ENCODE data around the gene LAMTOR2.
"Not testable (repeated sequence)": the region's sequence is repeated elsewhere in the genome, so short reads cannot be mapped to it uniquely, and the experiment has no call there.

Gene LAMTOR2

DNA sequence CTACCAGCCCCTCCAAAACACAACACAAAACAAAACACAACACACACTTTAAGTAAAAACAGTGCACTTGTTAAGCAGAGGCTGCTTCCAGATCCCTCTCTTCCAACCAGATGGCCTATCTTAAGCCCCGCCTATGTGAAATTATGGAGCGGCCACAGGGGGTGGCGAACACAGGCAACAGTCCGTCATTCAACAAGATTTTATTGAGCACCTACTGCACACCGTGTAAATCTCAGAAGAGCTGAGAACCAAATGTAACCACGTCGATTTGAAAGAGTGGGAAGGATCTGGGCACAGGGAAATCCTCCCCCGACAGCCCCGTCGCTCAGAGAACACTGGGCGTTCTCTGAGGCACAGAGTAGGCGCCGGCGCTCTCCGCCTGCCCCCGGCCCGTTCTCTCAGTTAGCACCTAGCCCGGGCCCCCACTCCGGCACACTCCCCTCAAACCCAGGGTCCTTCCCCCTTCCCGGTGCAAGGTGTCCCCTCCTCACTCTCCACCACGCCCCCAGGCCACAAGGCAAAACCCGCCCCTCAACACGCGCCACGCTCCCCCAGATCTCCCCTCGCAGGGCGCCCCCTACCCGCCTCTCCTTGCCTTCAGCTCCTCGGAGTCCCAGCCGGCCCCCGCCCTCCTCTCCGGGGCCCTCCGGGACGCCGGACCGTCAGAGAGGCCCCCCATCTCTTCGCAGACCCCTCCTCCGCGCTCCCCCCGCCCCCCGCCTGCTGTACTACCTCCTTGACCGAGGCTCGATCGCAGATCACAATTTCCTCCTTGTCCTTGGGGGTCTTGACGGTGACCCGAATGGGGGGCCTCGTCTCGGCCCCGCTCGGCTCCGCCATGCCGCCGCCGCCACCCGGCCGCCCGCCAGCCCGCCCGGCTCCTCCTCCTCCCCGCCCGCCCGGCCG is 1.5 kb upstream of the LAMTOR2 start:
- peak; percentile 62 for DNase-seq

DNA sequence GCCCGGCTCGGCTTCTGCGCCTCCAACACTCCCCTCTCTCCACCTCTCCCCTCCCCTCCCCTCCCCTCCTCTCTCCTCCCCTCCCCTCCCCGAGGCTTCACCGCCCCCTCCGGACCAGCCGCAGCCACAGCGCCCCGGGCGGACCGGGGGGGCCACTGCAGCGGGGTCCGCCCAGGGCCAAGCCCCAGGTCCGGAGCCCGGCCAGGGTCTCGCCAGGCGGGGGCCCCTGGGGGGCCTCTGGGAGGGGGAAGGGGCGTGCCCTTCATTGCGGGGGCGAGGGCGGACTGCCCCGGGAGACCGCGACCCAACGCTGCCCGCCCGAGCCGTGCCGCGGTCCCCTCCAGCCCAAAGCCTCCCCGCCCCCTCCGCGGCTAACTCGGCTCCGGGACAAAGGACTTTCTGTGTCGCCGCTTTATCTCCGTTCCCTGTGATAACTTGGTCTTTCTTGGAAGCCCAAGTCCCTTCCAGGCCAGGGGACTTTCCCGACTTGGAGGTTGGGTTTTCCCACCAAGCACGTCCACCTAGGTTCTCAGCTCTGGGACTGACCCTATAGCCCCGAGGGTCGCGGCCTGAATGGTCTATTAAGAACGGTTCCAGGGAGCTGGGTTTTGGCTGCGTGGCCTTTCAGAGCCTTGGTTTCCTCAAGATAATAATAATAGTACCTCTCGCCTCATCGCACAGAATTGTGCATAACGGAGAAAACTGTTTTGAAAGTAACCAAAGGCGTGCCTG is 648 bp upstream of the LAMTOR2 start, which contains the start of gene UBQLN4:
Gene UBQLN4, minus strand, starts transcription at position 31 of the 732 bp plus-strand sequence. CDS start 97 bp downstream, outside the sequence.
- peak; percentile 77 for DNase-seq

DNA sequence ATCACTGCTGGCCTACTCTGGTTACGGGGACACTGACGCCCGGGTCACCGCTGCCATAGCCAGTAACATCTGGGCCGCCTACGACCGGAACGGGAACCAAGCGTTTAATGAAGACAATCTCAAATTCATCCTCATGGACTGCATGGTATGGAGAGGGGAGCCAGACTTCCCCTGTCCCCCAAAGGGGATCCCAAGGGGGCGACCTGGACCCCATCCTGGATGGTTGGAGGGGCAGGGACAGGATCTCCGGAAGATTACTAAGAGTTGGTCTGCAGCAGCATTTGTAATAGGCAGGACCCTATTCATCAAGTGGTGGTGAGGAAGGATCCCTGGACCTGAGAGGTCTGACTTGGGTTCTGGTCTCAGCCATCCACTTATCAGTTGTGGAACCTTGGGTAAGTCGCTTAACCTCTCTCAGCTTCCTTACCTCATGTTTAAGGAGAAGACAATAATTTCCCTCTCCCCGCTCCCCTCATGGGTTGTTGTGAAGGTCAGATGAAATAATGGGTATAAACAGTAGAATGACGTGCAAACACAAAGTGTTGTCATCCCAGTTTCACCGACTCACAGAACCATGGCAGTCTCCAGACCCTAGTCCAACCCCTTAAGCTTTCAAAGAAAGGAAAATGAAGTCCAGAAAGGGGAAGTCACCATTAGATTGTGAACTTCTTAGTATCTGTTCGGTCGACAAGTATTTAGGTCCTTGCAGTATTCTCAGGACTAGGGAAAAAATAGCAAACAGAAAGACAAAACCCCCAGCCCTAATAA is 883 bp downstream of the LAMTOR2 start:
- no peak for DNase-seq

DNA sequence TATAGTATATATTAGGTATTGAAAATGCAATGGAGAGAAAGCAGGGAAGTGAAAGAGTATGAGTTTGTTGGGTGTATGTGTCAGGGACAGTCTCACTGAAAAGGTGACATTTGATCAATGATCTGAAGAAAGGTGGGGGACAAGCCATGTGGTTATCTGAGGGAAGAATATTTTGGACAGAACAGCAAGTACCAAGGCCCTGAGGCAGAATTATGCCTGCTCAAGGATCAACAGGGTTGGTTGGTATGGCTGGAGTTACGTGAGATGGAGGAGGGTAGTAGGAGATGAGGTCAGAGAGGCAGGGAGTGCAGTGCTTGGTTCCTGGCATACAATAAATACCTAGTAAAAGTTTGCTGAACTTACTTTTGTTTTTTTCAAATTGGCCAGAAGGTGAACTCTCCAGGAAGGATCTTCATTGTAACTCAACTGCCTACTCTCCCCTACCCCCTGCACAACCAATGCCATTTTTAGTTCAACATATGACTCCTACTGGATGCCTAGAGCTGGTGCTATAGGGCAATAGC is 1.8 kb downstream of the LAMTOR2 start:
- DNase-seq = no peak

DNA sequence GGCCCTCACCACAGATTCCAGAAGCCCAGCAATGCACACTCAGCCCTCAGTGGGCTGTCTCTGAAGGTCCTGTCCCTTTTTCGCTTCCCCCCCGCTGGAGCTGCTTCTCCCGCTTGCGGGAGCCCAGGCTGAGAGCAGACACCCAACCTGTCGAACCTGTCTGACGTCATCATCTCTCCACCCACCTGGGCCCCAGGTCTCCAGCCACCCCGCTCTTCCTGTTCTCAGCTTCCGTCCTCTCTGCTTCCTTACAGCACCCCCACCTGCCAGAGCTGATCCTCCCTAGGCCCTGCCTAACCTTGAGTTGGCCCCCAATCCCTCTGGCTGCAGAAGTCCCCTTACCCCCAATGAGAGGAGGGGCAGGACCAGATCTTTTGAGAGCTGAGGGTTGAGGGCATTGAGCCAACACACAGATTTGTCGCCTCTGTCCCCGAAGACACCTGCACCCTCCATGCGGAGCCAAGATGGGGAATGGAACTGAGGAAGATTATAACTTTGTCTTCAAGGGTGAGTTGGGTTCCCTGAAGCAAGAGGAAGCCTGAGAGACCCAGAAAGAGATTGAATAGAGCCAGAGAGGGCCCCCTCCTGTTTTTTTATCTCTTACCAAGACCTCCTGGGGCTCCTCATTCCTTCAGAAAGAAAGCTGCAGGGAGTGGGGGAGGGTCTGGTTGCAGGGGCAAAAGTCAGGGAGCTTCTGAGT is 6.5 kb downstream of the LAMTOR2 start, which contains the start of gene RAB25:
Gene RAB25, plus strand, starts transcription at position 224 of the 700 bp plus-strand sequence. Its CDS starts 241 bp downstream, at position 465.
- no peak for DNase-seq

DNA sequence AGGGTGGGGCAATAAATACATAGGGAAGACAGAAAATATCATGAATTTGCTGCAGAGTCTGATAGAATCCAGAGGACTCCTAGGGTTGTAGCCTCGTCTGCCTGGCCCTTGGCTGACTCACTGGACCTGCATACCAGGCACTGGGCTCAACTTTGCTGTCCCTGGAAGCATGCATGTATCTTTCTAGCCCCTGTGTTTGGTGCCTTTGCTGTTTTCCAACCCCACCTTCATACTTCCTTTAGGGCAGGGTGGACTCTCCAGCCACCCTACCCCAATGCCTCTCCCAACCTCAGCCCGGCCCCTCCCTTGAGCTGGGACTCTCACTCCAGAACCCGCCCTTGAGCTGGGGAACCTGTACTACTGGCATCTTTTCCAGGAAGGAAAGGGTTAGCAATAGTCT is 7.6 kb downstream of the LAMTOR2 start:
- DNase-seq = no peak

DNA sequence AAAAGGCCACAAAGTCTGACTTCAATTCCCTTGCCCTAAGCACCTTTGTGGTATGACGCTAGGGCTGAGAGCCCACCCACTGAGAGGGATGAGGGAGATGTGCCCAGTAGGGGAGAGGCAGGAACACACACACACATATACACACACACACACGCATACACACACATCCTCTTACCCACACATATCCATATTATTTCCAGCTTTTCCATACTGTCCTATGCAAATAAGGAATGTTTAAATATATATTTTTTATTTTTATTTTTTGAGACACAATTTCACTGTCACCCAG is 9.4 kb downstream of the LAMTOR2 start:
- no peak for DNase-seq

DNA sequence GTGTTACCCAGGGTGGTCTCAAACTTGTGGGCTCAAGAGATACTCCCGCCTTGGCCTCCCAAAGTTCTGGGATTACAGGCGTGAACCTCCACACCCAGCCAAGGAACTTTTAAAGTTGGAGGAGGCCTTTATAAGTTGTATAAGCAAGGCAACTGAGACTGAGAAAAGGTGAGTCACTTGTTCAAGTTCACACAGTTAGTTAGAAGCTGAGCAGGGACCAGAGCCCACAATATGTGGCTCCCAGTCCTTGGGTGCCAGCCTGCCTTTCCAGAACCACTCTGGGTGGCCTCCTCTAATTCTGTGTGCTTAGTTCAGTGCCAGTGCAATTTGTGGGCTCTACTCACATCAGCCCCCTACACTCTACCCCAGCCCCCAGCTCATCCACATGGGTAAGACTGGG is 10.0 kb downstream of the LAMTOR2 start:
- no peak for DNase-seq

DNA sequence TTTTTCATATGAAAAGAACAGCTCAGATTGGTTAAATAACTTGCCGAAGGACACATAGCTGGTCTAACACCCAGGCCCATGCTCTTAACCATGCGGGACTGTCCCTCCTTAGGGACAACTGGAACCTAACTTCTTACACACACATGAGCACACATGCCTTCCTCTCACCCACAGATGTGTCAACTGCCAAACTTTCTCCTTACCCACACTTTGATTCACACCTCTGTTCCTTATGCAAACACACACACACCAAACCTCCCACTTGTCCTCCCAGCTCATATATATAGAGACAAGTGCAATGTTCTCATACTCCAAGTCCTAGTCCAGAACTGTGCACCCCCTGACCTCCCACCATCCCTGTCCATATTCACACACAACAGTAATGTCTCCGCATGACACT is 10.6 kb downstream of the LAMTOR2 start:
- DNase-seq = no peak

DNA sequence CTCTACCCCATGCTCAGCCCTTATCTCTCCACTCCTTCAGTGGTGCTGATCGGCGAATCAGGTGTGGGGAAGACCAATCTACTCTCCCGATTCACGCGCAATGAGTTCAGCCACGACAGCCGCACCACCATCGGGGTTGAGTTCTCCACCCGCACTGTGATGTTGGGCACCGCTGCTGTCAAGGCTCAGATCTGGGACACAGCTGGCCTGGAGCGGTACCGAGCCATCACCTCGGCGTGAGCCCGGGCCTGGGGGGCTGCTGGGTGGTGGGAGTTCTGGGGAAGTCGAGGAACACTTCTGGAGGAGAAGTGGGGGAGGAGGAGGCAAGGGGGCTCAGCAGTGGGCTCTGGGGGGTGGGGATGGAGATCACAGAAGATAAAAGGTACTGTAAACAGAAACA is 11.3 kb downstream of the LAMTOR2 start:
- DNase-seq = no peak

DNA sequence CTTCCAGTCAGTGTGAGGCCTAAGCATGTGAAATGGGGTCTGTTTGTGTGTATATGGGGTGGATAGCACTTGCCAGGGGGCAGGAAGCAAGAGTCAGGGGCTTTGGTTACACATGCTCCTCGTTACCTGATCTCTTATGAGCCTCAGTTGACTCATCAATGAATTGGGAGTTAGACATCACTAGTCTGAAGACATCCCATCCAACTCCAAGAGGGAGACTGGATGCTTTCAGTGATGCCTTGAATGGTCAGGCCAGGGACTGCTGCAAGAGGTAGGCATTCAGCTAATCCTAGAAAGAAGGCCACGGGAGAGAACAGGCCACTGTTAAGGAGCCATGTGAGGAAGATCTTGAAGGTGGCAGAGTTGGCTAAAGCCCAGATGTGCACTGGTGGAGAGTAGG is 12.7 kb downstream of the LAMTOR2 start:
- DNase-seq = no peak

DNA sequence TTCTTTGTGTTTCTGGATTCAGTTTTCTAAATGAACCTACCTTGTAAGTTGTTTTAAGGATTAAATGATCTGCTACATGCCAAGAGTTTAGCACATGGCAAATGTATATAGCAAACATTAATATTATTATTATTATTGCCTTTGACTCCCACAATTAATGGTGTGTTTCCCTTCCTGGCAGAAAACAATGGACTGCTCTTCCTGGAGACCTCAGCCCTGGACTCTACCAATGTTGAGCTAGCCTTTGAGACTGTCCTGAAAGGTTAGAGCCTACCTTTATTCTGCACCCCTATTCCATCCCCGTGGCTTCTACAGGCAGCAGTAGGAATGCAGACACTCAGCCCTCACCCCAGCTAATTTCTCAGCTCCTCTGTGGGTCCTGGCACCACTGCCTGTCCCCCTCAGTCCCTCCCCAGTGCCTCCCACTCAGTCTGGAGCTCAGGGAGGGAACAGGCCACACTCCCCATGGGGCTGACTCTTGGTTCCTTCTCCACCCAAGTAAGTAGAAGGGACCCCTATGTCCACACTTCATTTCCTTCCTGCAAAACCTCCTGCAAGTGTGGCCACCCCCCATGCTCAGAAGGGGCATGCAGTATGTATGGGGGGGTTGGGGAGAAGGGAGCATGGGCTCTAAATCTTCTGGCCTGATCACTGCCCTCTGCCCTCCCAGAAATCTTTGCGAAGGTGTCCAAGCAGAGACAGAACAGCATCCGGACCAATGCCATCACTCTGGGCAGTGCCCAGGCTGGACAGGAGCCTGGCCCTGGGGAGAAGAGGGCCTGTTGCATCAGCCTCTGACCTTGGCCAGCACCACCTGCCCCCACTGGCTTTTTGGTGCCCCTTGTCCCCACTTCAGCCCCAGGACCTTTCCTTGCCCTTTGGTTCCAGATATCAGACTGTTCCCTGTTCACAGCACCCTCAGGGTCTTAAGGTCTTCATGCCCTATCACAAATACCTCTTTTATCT is 15.2 kb downstream of the LAMTOR2 start:
- no peak for DNase-seq

DNA sequence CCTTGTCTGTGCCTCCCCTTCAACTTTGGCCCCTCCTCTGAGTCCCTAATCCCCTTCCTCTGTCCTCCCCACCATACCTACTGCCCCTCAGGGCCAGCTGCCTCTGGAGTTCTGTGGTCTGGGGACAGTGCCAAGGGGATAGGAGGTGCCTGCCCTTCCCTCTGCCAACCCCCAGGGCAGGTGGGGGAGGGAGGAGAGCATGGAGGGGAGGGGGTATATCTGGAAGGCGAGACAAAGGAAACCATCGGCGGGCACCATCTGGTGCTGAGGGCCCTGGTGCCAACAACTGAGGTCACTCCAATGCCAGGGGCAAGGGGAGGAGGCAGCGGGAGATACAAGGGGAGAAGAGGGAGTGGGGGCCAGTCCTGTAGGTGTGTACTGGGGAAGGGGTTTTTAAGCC is 16.0 kb downstream of the LAMTOR2 start:
- no peak for DNase-seq

DNA sequence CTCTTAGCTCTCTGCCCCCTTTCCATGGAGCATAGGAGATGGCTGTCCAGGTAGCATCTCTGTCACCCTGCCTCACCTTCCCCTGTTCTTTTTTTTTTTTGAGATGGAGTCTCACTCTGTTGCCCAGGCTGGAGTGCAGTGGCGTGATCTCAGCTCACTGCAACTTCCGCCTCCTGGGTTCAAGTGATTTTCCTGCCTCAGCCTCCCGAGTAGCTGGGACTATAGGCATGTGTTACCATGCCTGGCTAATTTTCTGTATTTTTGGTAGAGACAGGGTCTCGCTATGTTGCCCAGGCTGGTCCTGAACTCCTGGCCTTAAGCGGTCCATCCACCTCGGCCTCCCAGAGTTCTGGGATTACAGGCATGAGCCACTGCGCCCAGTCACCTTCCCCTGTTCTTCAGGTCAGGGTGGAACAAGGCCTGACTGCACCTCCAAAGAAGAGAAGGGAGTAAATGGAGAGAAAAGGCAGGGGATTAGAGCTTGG is 16.8 kb downstream of the LAMTOR2 start:
- DNase-seq = not testable (repeated sequence)

DNA sequence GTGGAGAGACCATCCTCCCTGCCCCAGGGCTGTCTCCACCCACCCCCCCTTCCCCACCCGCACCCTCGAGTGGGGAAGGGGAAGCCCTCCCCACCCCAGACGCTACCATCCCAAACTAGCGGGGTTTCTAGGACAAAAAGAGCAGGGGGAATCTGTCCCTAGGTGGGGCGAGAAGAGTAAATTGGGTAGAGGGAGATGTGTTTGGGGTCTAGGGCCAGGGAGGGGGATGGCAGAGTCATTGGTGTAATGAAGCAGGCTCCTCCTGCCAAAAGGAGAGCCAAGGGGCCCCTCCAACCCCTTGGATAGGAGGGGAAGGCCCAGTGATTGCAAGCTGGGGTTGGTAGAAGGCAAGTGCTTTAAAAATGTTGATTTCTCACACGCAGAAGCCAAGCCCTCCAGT is 17.7 kb downstream of the LAMTOR2 start:
- no peak for DNase-seq

DNA sequence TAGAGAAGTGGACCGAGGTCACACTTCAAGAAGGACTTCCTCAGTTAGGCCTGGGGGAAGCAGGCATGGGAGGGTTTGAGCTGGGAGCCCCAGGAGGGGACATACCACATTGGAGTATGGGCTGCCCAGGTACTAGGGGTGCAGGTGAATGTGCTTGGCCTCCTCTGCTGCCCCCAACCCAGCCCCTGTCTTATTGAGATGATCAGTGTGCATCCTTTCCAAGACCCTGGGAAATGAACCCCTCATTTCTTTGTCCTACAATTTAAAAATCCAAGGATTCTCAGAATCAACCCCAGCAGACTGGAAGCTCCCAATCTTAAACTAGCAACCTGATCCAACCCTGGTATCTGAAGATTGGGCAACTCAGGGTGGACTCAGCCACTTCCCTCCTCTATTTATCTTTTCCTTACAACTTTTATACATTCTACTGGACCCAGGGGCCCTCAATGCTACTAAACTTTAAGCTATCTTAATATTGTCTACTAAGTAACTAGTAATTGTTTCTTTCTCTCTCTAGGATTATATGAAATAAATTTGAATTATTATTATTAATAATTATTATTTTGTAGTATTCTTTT is 18.6 kb downstream of the LAMTOR2 start:
- DNase-seq = no peak

DNA sequence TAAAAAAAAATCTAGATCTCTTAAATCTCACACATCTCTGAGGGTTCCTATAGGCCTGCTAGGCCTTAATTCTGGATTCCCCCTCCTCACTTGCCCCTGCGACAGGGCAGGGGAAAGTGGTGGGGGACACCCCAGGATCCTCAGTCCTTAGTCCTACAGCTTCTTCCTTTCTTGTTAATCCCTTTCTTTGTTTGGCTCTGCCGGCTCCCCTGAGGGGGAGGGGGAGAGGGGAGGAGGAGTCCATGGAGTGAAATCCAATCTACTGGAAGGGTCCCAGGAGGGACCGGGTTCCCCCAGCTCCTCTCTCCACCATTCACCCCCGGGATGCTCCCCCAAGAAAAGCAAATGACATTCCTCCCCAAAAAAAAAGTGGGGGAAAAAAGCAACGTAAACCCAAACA is 19.2 kb downstream of the LAMTOR2 start:
- no peak for DNase-seq

DNA sequence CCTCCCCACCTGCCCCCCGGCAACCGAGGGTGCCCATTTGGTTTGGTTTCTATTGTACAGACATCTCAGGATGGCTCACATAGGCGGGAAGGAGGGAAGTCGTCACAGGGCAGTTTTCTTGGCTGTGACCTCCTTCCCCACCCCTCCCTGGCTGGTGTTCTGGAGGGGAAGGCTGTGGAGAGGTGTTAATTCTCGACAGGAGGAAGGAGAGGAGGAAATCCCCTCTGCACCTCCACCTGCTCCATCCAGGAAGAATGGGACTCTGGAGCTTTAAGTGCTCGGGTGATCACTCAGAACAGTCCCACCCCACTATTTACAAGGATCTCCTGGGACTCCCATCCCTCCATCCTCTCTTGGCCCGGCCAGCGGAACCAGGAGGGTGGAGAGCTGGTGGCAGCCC is 20.1 kb downstream of the LAMTOR2 start:
- no peak for DNase-seq

DNA sequence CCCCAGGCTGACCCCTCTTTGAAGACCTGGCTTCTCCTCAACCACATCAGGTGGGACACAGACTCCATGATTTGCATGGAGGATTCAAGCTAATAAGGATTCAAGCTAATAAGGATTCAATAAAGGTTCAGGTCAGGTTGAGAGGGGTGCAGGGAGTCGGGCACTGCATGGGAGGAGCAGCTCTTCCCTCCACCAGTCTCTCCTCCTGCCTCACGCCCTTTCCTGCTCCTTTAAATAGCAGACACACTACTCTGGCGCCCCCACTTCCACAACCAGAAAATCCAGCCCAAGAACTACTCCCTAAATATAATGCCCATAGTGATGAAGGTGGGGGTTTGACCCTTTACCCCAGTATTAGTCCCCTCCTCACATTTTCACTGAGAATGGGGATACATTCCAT is 20.6 kb downstream of the LAMTOR2 start:
- DNase-seq = no peak

DNA sequence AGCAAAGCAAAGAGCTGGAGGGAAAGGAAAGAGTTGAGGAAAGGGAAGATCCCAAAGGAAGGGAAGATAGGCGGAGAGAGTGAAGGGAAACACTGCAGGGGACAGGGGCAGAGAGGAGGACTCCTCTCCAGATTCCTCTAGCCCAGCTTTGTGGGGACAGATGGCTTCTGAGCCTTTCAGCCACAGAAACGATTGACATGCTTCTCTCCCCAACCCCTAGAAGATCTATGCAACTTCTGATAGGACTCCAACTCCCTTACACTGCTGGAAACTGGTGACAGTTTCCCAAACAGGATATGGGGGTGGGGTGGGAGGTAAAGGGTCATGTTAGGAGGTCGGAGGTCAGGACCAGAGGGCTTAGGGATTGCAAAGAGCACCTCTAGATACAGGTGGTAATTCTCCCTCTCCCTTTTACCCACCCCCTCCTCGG is 21.2 kb downstream of the LAMTOR2 start:
- no peak for DNase-seq
